Dermis microvascular lymphatic vessel endothelial cell (primary cell): ENCODE data around the gene SLC19A1. TPM values are rescaled to one million over a fixed set of nuclear protein-coding genes. Genes with fewer than 3 reads are reported as not detected.

Source experiments
- DNase-seq, 2 donors: peaks; one replicate each; pipeline versions ENCODE4 v3.0.0 to v3.0.0-alpha.2; 2010; ENCODE audit warnings: low read depth in 2 of 2
- total RNA-seq: library from RNA; depleted of rRNA; stranded (reverse); fragments of >200 nt; gene quantifications from 2 replicates; pipeline ENCODE4 v1.2.1, GENCODE V29; 2014

The SLC19A1 gene
- total RNA-seq, 1 donor from 2014 or later: 4.9 TPM

DNA sequence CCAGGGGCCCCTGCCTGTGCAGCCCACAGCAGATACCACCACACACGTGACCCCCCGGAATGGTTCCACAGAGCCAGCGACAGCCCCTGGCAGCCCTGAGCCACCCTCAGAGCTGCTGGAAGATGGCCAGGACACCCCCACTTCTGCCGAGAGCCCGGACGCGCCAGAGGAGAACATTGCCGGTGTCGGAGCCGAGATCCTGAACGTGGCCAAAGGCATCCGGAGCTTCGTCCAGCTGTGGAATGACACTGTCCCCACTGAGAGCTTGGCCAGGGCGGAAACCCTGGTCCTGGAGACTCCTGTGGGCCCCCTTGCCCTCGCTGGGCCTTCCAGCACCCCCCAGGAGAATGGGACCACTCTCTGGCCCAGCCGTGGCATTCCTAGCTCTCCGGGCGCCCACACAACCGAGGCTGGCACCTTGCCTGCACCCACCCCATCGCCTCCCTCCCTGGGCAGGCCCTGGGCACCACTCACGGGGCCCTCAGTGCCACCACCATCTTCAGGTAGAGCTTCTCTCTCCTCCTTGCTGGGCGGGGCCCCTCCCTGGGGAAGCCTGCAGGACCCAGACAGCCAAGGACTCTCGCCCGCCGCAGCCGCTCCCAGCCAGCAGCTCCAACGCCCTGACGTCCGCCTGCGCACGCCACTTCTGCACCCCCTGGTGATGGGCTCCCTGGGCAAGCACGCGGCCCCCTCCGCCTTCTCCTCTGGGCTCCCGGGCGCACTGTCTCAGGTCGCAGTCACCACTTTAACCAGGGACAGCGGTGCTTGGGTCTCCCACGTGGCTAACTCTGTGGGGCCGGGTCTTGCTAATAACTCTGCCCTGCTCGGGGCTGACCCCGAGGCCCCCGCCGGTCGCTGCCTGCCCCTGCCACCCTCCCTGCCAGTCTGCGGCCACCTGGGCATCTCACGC is 86.3 kb downstream of the SLC19A1 start:
- no peak for DNase-seq

DNA sequence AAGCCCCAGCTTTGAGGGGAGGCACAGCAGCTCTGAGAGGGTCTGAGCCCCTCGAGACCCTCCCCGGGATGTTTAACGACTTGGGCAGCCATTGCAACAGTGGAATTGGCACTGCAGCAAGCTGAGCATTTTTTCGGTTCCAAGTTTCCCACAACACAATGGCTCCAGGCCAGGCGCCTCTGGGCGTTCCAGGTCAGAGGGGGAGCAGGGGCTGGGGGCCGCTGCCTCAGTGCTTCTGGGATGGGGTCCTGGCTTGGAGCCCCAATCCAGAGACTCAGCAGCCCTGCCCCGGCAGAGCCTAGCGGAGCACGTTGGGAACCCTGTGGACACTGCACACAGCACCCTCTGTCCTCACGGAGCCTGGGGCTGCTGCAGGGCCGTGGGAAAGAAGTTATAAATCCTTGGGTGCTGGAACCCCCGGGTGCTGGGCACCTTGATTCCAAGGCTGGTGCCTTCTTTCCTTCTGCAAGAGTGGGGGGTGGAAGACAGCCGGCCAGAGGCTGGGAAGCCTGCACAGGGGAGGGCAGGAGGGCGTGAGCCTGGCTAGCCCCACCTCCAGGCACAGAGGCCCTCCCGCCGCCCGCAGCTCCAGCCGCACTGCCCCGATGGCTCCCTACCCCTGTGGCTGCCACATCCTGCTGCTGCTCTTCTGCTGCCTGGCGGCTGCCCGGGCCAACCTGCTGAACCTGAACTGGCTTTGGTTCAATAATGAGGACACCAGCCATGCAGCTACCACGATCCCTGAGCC is 87.1 kb downstream of the SLC19A1 start:
- DNase-seq: peak in 1 of 2 donors; percentile 40

GRCh38 chr21:45454060-45454925 is 87.9 kb downstream of the SLC19A1 start:
- DNase-seq: no peak

DNA sequence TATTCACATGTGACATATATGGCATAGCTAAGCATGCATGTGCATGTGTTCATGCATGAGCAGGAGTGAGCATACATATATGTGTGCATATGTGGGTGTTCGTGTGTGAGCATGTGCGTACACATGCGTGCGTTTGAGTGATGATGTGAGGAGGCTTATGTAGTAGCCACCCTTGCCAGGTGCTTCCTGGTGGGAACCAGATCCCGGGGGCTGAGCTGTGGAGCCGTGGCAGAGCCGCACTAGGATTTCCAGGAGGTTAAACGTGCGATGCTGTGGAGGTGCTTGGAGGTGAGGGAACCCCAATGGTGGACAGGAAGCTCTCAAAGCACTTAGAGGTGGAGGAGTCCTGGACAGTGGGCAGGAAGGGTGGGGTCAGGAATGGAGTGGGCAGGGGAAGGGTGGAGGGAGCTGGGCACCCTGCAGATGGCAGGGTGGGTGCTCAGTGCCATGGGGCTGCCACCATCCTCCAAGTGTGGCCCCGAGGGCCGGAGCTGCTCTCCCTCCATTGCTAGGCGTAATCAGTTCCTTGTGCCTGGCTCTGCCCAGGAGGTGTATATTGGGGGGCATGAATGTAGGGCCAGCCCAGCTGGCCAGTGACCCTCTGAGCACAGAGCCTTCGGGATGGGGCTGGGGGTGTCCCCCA is 88.8 kb downstream of the SLC19A1 start:
- DNase-seq: no peak

- no peak for DNase-seq
Observed at GRCh38 chr21:45452696-45453307, 89.4 kb downstream of the SLC19A1 start.

GRCh38 chr21:45451771-45452182 is 90.5 kb downstream of the SLC19A1 start:
- DNase-seq: no peak

DNA sequence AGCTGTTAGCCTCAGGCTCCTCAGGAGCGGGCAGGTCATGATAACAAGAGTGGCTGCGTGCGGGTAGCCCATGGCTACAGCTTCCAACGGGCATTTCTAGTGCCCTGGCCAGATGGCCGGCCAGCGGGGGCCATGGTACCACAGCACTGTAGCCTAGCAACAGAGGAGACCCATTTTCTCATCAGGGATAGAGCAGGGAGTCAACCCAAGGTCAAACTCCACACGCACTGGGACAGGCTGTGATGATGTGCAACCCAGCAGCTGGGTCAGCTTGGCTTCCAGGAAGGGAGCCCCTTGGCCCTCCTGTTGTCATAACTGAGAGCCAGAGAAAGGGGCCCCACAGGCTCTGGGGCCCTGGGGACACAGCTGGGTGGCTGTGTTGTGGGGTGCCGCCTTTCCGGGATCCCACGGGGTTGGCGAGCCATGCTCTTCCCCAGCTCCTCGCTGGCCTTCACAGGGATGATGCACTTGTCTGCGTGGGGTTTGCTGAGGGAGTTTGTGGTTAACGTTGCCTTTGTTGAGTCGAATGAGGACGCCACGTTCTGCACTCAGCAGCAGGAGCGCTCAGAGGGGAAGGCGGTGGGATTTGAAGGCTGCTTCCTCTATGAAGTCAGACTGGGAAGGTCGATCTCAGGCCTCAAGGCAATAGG is 91.0 kb downstream of the SLC19A1 start:
- DNase-seq: no peak

GRCh38 chr21:45450423-45451090 is 91.7 kb downstream of the SLC19A1 start:
- DNase-seq: no peak

- DNase-seq: no peak
Observed at GRCh38 chr21:45449658-45450422, 92.4 kb downstream of the SLC19A1 start.

GRCh38 chr21:45448810-45449657 is 93.2 kb downstream of the SLC19A1 start:
- DNase-seq: no peak

- no peak for DNase-seq
Observed at GRCh38 chr21:45448283-45448809, 93.9 kb downstream of the SLC19A1 start.

Other genes starting within 250 kb of the SLC19A1 start
- 170 and 295 TPM in 2 replicates for gene COL18A1, start 137.3 kb downstream of the SLC19A1 start, total RNA-seq
- gene PCBP3, start 101.3 kb upstream of the SLC19A1 start, total RNA-seq: 0.13 TPM in 2 replicates